Measurements from ENCODE around the gene CIB2.

The CIB2 gene

DNA sequence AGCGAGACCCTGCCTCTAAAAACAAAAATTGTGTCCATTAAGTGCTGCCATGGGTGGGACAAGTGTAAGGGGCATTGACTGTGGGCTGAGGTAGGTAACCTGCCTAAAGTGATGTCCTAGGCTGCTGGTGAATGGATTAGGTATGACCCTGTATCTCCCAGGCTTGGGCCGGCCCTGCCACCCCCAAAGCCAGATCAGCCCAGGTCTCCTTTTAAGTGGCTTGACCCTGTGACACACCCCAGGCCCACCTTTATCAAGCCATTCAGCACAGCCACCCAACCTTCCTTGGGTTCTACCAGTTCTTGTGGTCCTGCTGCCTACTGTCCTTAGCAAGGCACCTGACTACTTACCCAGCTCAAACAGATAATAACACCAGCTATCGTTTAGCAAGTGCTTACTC is 18.7 kb downstream of the CIB2 start:
- H3K9me3 ChIP-seq (ENCODE audit: control insufficient read depth, insufficient read depth, low read depth, low read length), result no peaks in the 10 kb centered on the region
- ChIA-PET CTCF (interaction anchor here (0.6 to 11.3 kb wide), 39 partner anchors 9 to 508 kb away, joined by 3 to 206 read pairs (median 4); partner anchors contain the start of genes CHRNA3 and IDH3A), POLR2A (no interaction called here)
- no peaks in the 10 kb centered on the region for H3K4me1 ChIP-seq (ENCODE audit: control insufficient read depth, insufficient read depth, low read length)
- H3K36me3 ChIP-seq (ENCODE audit: control insufficient read depth in 2 of 2, insufficient read depth in 1 of 2, low read length in 2 of 2), result no peaks in the 10 kb centered on the region; a peak in 1 of 3 replicates
- TF ChIP-seq GLI2 (tag by site-specific recombination; IDR thresholded peaks at IDR 0.05; ENCODE audit: borderline replicate concordance, low read depth) (no peak), ZNF174 (tag by site-specific recombination; IDR thresholded peaks at IDR 0.05) (no peak), ZNF747 (tag by site-specific recombination; IDR thresholded peaks at IDR 0.05) (no peak), TCF7L2 (IDR thresholded peaks at IDR 0.05; ENCODE audit: borderline replicate concordance, low read depth, low read length) (no peak), ZNF266 (tag by site-specific recombination; IDR thresholded peaks at IDR 0.05; ENCODE audit: low read depth) (no peak), SP2 (tag by site-specific recombination; IDR thresholded peaks at IDR 0.05) (no peak), ZNF658 (tag by site-specific recombination; IDR thresholded peaks at IDR 0.05) (no peak), GLI4 (tag by site-specific recombination; IDR thresholded peaks at IDR 0.05) (no peak), ZNF560 (tag by site-specific recombination; IDR thresholded peaks at IDR 0.05; ENCODE audit: borderline replicate concordance) (no peak), ZNF660 (tag by site-specific recombination; IDR thresholded peaks at IDR 0.05) (no peak), ZNF514 (tag by site-specific recombination; IDR thresholded peaks at IDR 0.05) (no peak), ZNF48 (tag by site-specific recombination; IDR thresholded peaks at IDR 0.05) (no peak), SALL2 (tag by site-specific recombination; IDR thresholded peaks at IDR 0.05; ENCODE audit: borderline replicate concordance) (no peak), ZNF211 (tag by site-specific recombination; IDR thresholded peaks at IDR 0.05; ENCODE audit: low read depth) (no peak), ZBTB1 (tag by site-specific recombination; IDR thresholded peaks at IDR 0.05) (no peak)
- TF ChIP-seq, protein P1, sequence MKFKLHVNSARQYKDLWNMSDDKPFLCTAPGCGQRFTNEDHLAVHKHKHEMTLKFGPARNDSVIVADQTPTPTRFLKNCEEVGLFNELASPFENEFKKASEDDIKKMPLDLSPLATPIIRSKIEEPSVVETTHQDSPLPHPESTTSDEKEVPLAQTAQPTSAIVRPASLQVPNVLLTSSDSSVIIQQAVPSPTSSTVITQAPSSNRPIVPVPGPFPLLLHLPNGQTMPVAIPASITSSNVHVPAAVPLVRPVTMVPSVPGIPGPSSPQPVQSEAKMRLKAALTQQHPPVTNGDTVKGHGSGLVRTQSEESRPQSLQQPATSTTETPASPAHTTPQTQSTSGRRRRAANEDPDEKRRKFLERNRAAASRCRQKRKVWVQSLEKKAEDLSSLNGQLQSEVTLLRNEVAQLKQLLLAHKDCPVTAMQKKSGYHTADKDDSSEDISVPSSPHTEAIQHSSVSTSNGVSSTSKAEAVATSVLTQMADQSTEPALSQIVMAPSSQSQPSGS (tag by site-specific recombination; IDR thresholded peaks at IDR 0.05; ENCODE audit: low read depth), result no peak
- TF ChIP-seq, protein P2, sequence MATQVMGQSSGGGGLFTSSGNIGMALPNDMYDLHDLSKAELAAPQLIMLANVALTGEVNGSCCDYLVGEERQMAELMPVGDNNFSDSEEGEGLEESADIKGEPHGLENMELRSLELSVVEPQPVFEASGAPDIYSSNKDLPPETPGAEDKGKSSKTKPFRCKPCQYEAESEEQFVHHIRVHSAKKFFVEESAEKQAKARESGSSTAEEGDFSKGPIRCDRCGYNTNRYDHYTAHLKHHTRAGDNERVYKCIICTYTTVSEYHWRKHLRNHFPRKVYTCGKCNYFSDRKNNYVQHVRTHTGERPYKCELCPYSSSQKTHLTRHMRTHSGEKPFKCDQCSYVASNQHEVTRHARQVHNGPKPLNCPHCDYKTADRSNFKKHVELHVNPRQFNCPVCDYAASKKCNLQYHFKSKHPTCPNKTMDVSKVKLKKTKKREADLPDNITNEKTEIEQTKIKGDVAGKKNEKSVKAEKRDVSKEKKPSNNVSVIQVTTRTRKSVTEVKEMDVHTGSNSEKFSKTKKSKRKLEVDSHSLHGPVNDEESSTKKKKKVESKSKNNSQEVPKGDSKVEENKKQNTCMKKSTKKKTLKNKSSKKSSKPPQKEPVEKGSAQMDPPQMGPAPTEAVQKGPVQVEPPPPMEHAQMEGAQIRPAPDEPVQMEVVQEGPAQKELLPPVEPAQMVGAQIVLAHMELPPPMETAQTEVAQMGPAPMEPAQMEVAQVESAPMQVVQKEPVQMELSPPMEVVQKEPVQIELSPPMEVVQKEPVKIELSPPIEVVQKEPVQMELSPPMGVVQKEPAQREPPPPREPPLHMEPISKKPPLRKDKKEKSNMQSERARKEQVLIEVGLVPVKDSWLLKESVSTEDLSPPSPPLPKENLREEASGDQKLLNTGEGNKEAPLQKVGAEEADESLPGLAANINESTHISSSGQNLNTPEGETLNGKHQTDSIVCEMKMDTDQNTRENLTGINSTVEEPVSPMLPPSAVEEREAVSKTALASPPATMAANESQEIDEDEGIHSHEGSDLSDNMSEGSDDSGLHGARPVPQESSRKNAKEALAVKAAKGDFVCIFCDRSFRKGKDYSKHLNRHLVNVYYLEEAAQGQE (tag by site-specific recombination; IDR thresholded peaks at IDR 0.05), result no peak
- TF ChIP-seq, protein P3, sequence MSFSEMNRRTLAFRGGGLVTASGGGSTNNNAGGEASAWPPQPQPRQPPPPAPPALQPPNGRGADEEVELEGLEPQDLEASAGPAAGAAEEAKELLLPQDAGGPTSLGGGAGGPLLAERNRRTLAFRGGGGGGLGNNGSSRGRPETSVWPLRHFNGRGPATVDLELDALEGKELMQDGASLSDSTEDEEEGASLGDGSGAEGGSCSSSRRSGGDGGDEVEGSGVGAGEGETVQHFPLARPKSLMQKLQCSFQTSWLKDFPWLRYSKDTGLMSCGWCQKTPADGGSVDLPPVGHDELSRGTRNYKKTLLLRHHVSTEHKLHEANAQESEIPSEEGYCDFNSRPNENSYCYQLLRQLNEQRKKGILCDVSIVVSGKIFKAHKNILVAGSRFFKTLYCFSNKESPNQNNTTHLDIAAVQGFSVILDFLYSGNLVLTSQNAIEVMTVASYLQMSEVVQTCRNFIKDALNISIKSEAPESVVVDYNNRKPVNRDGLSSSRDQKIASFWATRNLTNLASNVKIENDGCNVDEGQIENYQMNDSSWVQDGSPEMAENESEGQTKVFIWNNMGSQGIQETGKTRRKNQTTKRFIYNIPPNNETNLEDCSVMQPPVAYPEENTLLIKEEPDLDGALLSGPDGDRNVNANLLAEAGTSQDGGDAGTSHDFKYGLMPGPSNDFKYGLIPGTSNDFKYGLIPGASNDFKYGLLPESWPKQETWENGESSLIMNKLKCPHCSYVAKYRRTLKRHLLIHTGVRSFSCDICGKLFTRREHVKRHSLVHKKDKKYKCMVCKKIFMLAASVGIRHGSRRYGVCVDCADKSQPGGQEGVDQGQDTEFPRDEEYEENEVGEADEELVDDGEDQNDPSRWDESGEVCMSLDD (tag by site-specific recombination; IDR thresholded peaks at IDR 0.05), result no peak
- TF ChIP-seq, protein P4, sequence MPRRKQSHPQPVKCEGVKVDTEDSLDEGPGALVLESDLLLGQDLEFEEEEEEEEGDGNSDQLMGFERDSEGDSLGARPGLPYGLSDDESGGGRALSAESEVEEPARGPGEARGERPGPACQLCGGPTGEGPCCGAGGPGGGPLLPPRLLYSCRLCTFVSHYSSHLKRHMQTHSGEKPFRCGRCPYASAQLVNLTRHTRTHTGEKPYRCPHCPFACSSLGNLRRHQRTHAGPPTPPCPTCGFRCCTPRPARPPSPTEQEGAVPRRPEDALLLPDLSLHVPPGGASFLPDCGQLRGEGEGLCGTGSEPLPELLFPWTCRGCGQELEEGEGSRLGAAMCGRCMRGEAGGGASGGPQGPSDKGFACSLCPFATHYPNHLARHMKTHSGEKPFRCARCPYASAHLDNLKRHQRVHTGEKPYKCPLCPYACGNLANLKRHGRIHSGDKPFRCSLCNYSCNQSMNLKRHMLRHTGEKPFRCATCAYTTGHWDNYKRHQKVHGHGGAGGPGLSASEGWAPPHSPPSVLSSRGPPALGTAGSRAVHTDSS (tag by site-specific recombination; IDR thresholded peaks at IDR 0.05), result no peak
- H3K27ac ChIP-seq (ENCODE audit: extremely low read depth, low read depth, low read length), result no peak overlapping the region
- no peak overlapping the region for H3K4me3 ChIP-seq (ENCODE audit: low read depth, low read length)
